ENCODE measurements around the gene PLLP. TPM values are rescaled to one million over a fixed set of nuclear protein-coding genes. Genes with fewer than 3 reads are reported as not detected.

The PLLP gene
- total RNA-seq, 1 donor from 2014 or later = 0.86 TPM

DNA sequence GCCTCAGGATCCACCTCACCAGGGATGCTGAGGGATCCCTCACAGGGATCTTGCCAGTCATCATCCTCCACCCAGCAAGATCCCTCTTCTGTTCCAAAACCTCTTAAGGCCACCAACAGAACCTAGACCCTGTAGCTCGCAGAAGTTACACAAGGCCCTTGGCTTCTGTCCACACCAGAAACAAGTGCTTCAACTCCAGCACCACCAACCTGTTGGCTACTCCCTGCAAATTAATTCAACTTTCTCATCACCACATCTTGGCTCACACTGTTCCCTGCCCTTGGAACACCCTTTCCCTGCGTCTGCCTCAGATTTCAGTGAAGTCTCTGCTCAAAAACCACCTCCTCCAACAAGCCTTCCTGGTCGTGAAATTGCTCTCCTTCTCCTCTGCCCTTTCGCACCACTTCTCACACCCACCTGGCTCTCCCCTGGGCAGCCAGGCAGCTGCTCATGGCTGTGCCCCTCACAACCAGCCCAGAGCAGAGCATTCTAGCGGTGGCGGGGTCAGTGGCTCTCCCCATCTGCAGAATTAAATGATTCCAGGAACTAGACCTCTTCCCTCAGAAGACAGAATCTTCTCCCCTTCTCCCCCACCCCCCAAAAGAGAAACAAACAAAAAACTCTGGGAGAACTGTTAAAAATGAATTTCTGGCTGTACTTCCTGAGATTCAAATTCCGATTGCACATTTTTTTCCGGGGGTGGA, 1.8 kb downstream of the PLLP start:
- peak overlapping the region; percentile 42 for H3K4me3 Mint-ChIP-seq
- Histone ChIP-seq H3K27me3 (peaks cover 48% of the 10 kb centered on the region), H3K9ac (no peak overlapping the region), H3K27ac (no peak overlapping the region), H3K4me1 (no peaks in the 10 kb centered on the region), H2AFZ (replicated peaks) (no peak overlapping the region), H3F3A (ENCODE audit: low read depth) (no peaks in the 10 kb centered on the region), H3K9me3 (ENCODE audit: low read depth) (no peaks in the 10 kb centered on the region), H3K4me3 (no peak overlapping the region), H4K20me1 (ENCODE audit: low read depth) (no peaks in the 10 kb centered on the region), H3K79me2 (ENCODE audit: low read depth) (no peaks in the 10 kb centered on the region), H3K4me2 (no peak overlapping the region), H3K36me3 (no peaks in the 10 kb centered on the region)
- H3K27me3 Mint-ChIP-seq (ENCODE audit: insufficient read depth, low read depth) = peaks cover 31% of the 10 kb centered on the region
- H3K9me3 Mint-ChIP-seq = no peaks in the 10 kb centered on the region
- peaks cover 2% of the 10 kb centered on the region for H3K4me1 Mint-ChIP-seq
- TF ChIP-seq EZH2 (IDR thresholded peaks at IDR 0.05) (no peak), EZH2phosphoT487 (IDR thresholded peaks at IDR 0.05) (no peak)
- TF ChIP-seq, protein P1, sequence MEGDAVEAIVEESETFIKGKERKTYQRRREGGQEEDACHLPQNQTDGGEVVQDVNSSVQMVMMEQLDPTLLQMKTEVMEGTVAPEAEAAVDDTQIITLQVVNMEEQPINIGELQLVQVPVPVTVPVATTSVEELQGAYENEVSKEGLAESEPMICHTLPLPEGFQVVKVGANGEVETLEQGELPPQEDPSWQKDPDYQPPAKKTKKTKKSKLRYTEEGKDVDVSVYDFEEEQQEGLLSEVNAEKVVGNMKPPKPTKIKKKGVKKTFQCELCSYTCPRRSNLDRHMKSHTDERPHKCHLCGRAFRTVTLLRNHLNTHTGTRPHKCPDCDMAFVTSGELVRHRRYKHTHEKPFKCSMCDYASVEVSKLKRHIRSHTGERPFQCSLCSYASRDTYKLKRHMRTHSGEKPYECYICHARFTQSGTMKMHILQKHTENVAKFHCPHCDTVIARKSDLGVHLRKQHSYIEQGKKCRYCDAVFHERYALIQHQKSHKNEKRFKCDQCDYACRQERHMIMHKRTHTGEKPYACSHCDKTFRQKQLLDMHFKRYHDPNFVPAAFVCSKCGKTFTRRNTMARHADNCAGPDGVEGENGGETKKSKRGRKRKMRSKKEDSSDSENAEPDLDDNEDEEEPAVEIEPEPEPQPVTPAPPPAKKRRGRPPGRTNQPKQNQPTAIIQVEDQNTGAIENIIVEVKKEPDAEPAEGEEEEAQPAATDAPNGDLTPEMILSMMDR (IDR thresholded peaks at IDR 0.05) = no peak
- DNase-seq (ENCODE audit: low spot score) = no peak
- H3K36me3 Mint-ChIP-seq = no peaks in the 10 kb centered on the region
- no peak overlapping the region for H3K27ac Mint-ChIP-seq

DNA sequence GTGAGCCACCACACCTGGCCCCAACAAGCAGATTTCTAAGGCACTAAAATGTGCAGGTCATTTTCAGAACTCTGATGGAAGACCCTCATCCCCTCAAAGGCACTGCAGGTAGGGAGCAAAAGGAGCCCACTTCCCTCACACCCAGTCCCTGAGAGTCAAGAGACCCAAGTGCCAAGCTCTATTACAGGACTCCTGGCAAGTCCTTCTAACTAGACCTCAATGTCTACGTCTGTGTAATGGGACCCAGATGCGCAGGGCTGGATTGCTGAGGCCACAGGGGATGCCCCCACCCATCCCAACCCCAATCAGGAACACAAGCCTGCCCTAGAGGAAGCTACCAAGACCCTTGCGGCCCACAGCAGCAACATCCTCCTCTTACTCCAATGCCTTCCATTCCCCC, 2.7 kb downstream of the PLLP start:
- H3K9ac ChIP-seq = no peak overlapping the region

DNA sequence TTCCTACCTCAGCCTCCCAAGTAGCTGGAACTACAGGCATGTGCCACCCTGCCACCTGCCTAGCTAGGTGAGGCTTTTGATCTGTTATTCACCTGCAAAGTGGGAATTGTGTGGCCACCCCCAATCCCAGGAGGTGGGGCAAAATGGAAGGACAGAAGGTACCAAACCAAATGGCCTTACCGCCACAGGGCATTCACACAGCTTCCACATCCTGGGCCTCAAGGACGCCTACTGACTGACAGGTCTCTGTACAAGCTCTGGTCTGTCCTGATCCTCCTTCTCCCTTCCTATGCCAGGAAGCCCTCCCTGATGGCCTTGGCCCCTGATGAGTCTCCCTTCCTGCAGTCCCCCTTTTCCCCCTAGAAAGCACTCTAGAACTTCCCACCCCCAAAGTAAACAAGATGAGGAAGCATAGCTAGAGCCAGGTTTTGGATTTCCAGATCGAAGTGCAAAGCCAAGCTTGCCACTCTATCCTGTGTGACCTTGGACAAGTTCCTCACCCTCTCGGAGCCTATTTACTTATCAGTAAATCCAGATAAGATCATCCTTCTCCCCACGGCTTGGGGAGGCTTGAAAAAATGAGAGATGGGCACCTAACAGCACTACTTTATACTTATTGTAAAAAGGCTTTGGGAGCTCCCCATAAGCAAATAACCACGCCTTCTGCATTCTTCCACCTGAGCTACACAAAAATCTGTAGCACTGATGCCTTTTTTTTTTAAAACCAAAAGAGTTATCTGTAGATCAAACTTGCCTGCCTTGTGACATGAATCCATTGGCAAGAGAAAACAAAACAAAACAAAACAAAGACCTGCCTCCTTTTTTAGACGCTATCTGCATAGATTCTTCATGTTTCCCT, 4.5 kb downstream of the PLLP start:
- H3K9me3 Mint-ChIP-seq = no peaks in the 10 kb centered on the region
- no peaks in the 10 kb centered on the region for H3K36me3 ChIP-seq
- no peak overlapping the region for H3K4me2 ChIP-seq
- no peaks in the 10 kb centered on the region for H3F3A ChIP-seq (ENCODE audit: low read depth)
- no peak for DNase-seq (ENCODE audit: low spot score)
- no peak overlapping the region for H2AFZ ChIP-seq (replicated peaks)
- peaks cover 35% of the 10 kb centered on the region for H3K27me3 ChIP-seq
- H3K27me3 Mint-ChIP-seq (ENCODE audit: insufficient read depth, low read depth) = peaks cover 24% of the 10 kb centered on the region
- H3K79me2 ChIP-seq (ENCODE audit: low read depth) = no peaks in the 10 kb centered on the region
- H3K4me3 Mint-ChIP-seq = no peak overlapping the region
- no peaks in the 10 kb centered on the region for H3K9me3 ChIP-seq (ENCODE audit: low read depth)
- no peaks in the 10 kb centered on the region for H3K4me1 ChIP-seq
- H3K9ac ChIP-seq = no peak overlapping the region
- peaks cover 9% of the 10 kb centered on the region for H3K4me1 Mint-ChIP-seq
- no peaks in the 10 kb centered on the region for H4K20me1 ChIP-seq (ENCODE audit: low read depth)
- no peak for TF ChIP-seq EZH2phosphoT487 (IDR thresholded peaks at IDR 0.05)
- TF ChIP-seq, protein P1 (IDR thresholded peaks at IDR 0.05) = no peak
- no peak for TF ChIP-seq EZH2 (IDR thresholded peaks at IDR 0.05)
- H3K27ac Mint-ChIP-seq = no peak overlapping the region
- H3K4me3 ChIP-seq = no peak overlapping the region
- no peaks in the 10 kb centered on the region for H3K36me3 Mint-ChIP-seq
- no peak overlapping the region for H3K27ac ChIP-seq

More for the DNA sequence above, 2.7 kb downstream of the PLLP start:
- H3K4me1 Mint-ChIP-seq = peaks cover 7% of the 10 kb centered on the region
- H3K4me2 ChIP-seq = no peak overlapping the region
- H3K9me3 ChIP-seq (ENCODE audit: low read depth) = no peaks in the 10 kb centered on the region
- H3K36me3 Mint-ChIP-seq = no peaks in the 10 kb centered on the region
- no peak overlapping the region for H3K4me3 ChIP-seq
- H3K27ac ChIP-seq = no peak overlapping the region
- DNase-seq (ENCODE audit: low spot score) = no peak
- no peaks in the 10 kb centered on the region for H3K4me1 ChIP-seq
- peak overlapping the region; percentile 24 for H3K4me3 Mint-ChIP-seq
- H3K27ac Mint-ChIP-seq = peak overlapping the region; percentile 63
- H3K36me3 ChIP-seq = no peaks in the 10 kb centered on the region
- H3F3A ChIP-seq (ENCODE audit: low read depth) = no peaks in the 10 kb centered on the region
- no peaks in the 10 kb centered on the region for H3K9me3 Mint-ChIP-seq
- no peaks in the 10 kb centered on the region for H4K20me1 ChIP-seq (ENCODE audit: low read depth)
- no peaks in the 10 kb centered on the region for H3K79me2 ChIP-seq (ENCODE audit: low read depth)
- H3K27me3 Mint-ChIP-seq (ENCODE audit: insufficient read depth, low read depth) = peaks cover 28% of the 10 kb centered on the region
- TF ChIP-seq EZH2 (IDR thresholded peaks at IDR 0.05) = no peak
- TF ChIP-seq, protein P1 (IDR thresholded peaks at IDR 0.05) = no peak
- TF ChIP-seq EZH2phosphoT487 (IDR thresholded peaks at IDR 0.05) = no peak
- H2AFZ ChIP-seq (replicated peaks) = no peak overlapping the region
- H3K27me3 ChIP-seq = peaks cover 48% of the 10 kb centered on the region
